SJSA1 (cell line): ENCODE data around the gene NAB2. TPM values are rescaled to one million over a fixed set of nuclear protein-coding genes. Genes with fewer than 3 reads are reported as not detected.
"Not testable (repeated sequence)": the region's sequence is repeated elsewhere in the genome, so short reads cannot be mapped to it uniquely, and the experiment has no call there.

Experiments
- DNase-seq, 2 experiments: peaks; one replicate each; pipeline ENCODE4 v3.0.0-alpha.2; 2015 to 2020; ENCODE audit warnings: low spot score in 2 of 2, low read depth in 1 of 2
- H3K27ac ChIP-seq: fragments of 250-450 bp; sonication (Bioruptor Pico); 2 replicates; pipeline ENCODE4 v1.5.1; 2020; ENCODE audit warnings: mild to moderate bottlenecking, moderate library complexity
- H3K27me3 ChIP-seq: fragments of 250-450 bp; sonication (Bioruptor Pico); replicated peaks from 2 replicates; pipeline ENCODE4 v1.5.1; 2020; ENCODE audit warnings: mild to moderate bottlenecking, moderate library complexity
- H3K36me3 ChIP-seq: fragments of 250-450 bp; sonication (Bioruptor Pico); 2 replicates; pipeline ENCODE4 v1.5.1; 2020; ENCODE audit warnings: mild to moderate bottlenecking
- H3K4me1 ChIP-seq: fragments of 250-450 bp; sonication (Bioruptor Pico); replicated peaks from 2 replicates; pipeline ENCODE4 v1.6.1; 2021; ENCODE audit warnings: mild to moderate bottlenecking
- H3K4me3 ChIP-seq: fragments of 250-450 bp; sonication (Bioruptor Pico); 2 replicates; pipeline ENCODE4 v1.5.1; 2020; ENCODE audit warnings: mild to moderate bottlenecking
- H3K9me3 ChIP-seq: fragments of 250-450 bp; sonication (Bioruptor Pico); replicated peaks from 2 replicates; pipeline ENCODE4 v1.5.1; 2020; ENCODE audit warnings: mild to moderate bottlenecking
- total RNA-seq: library from RNA; depleted of rRNA; stranded (reverse); fragments of >200 nt; shearing (Covaris generic); gene quantifications from 2 replicates; pipeline ENCODE4 v1.2.3, GENCODE V29; 2014

The NAB2 gene
- total RNA-seq, 1 experiment from 2014 or later: 21.6 TPM

- Histone ChIP-seq H3K4me3 (no peak overlapping the region), H3K4me1 (no peaks in the 10 kb centered on the region), H3K27me3 (peaks cover 2% of the 10 kb centered on the region; the same call in 1 of the 2 replicates), H3K36me3 (no peaks in the 10 kb centered on the region; the same call in 1 of the 2 replicates), H3K9me3 (no peaks in the 10 kb centered on the region), H3K27ac (no peak overlapping the region)
- DNase-seq: no peak
These were observed 37.9 kb upstream of the NAB2 start for GRCh38 chr12:57051011-57051410.

- DNase-seq, H3K27ac ChIP-seq, H3K4me3 ChIP-seq, H3K27me3 ChIP-seq, H3K9me3 ChIP-seq, H3K4me1 ChIP-seq: not testable (repeated sequence)
- peaks cover 13% of the 10 kb centered on the region for H3K36me3 ChIP-seq
These were observed 35.8 kb upstream of the NAB2 start for GRCh38 chr12:57053146-57053545.

- not testable (repeated sequence) for DNase-seq, H3K9me3 ChIP-seq, H3K4me1 ChIP-seq, H3K27ac ChIP-seq, H3K27me3 ChIP-seq, H3K4me3 ChIP-seq
- H3K36me3 ChIP-seq: peaks cover 20% of the 10 kb centered on the region
These were observed 35.0 kb upstream of the NAB2 start for GRCh38 chr12:57053901-57054300.

GRCh38 chr12:57055824-57056223 is 33.1 kb upstream of the NAB2 start:
- Histone ChIP-seq H3K27me3 (no peaks in the 10 kb centered on the region; the same call in 1 of the 2 replicates), H3K27ac (no peak overlapping the region), H3K4me3 (no peak overlapping the region), H3K4me1 (no peaks in the 10 kb centered on the region), H3K9me3 (no peaks in the 10 kb centered on the region), H3K36me3 (peaks cover 39% of the 10 kb centered on the region)
- no peak for DNase-seq

- H3K27ac ChIP-seq: no peak overlapping the region
- no peak overlapping the region for H3K4me3 ChIP-seq
- no peaks in the 10 kb centered on the region for H3K27me3 ChIP-seq
- DNase-seq: no peak
- peaks cover 46% of the 10 kb centered on the region for H3K36me3 ChIP-seq
- no peaks in the 10 kb centered on the region for H3K9me3 ChIP-seq
- no peaks in the 10 kb centered on the region for H3K4me1 ChIP-seq
These were observed 31.7 kb upstream of the NAB2 start for GRCh38 chr12:57057067-57057751.

GRCh38 chr12:57058454-57058853 is 30.5 kb upstream of the NAB2 start:
- Histone ChIP-seq H3K27ac (no peak overlapping the region), H3K4me1 (no peaks in the 10 kb centered on the region), H3K27me3 (no peaks in the 10 kb centered on the region), H3K4me3 (no peak overlapping the region), H3K36me3 (peaks cover 55% of the 10 kb centered on the region), H3K9me3 (no peaks in the 10 kb centered on the region)
- DNase-seq: no peak

GRCh38 chr12:57063991-57064685 is 24.8 kb upstream of the NAB2 start:
- H3K9me3 ChIP-seq: no peaks in the 10 kb centered on the region
- H3K27me3 ChIP-seq: no peaks in the 10 kb centered on the region
- DNase-seq: no peak
- peaks cover 70% of the 10 kb centered on the region for H3K36me3 ChIP-seq
- no peak overlapping the region for H3K4me3 ChIP-seq
- H3K27ac ChIP-seq: peak overlapping the region; percentile 42
- no peaks in the 10 kb centered on the region for H3K4me1 ChIP-seq

GRCh38 chr12:57066245-57066644 is 22.7 kb upstream of the NAB2 start:
- no peak overlapping the region for H3K27ac ChIP-seq
- DNase-seq: no peak

GRCh38 chr12:57069523-57069922 is 19.4 kb upstream of the NAB2 start:
- Histone ChIP-seq H3K27me3 (no peaks in the 10 kb centered on the region), H3K4me3 (no peak overlapping the region), H3K9me3 (no peaks in the 10 kb centered on the region), H3K27ac (no peak overlapping the region), H3K4me1 (no peaks in the 10 kb centered on the region), H3K36me3 (peaks cover 73% of the 10 kb centered on the region)
- DNase-seq: peak; percentile 44 to 64

More at GRCh38 chr12:57066245-57066644, 22.7 kb upstream of the NAB2 start:
- no peaks in the 10 kb centered on the region for H3K4me1 ChIP-seq
- H3K27me3 ChIP-seq: no peaks in the 10 kb centered on the region
- no peaks in the 10 kb centered on the region for H3K9me3 ChIP-seq
- peaks cover 73% of the 10 kb centered on the region for H3K36me3 ChIP-seq
- H3K4me3 ChIP-seq: no peak overlapping the region

- Histone ChIP-seq H3K4me3 (no peak overlapping the region), H3K36me3 (peaks cover 64% of the 10 kb centered on the region), H3K4me1 (no peaks in the 10 kb centered on the region), H3K9me3 (no peaks in the 10 kb centered on the region), H3K27me3 (no peaks in the 10 kb centered on the region), H3K27ac (no peak overlapping the region)
- DNase-seq: no peak
These were observed 16.3 kb upstream of the NAB2 start for GRCh38 chr12:57072661-57073060.

GRCh38 chr12:57073566-57074450 is 15.1 kb upstream of the NAB2 start:
- not testable (repeated sequence) for H3K4me3 ChIP-seq, H3K27me3 ChIP-seq, DNase-seq, H3K9me3 ChIP-seq, H3K4me1 ChIP-seq, H3K27ac ChIP-seq
- peaks cover 61% of the 10 kb centered on the region for H3K36me3 ChIP-seq

- Histone ChIP-seq H3K36me3 (peaks cover 23% of the 10 kb centered on the region), H3K27me3 (no peaks in the 10 kb centered on the region), H3K4me1 (peaks cover 8% of the 10 kb centered on the region; the same call in 1 of the 2 replicates), H3K27ac (peak within 1 kb of the TSS; percentile 94), H3K4me3 (peak within 1 kb of the TSS; percentile 74), H3K9me3 (no peaks in the 10 kb centered on the region)
- peak; percentile 99 to 100 for DNase-seq
These were observed 10.2 kb upstream of the NAB2 start, which contains the start of gene NEMP1 for GRCh38 chr12:57078519-57079404. TSS of gene NEMP1 (minus strand) at chr12:57078791. CDS start at chr12:57078745, 46 bp downstream.

- DNase-seq: no peak
- H3K4me1 ChIP-seq: peaks cover 8% of the 10 kb centered on the region; the same call in 1 of the 2 replicates
- no peaks in the 10 kb centered on the region for H3K9me3 ChIP-seq
- H3K27ac ChIP-seq: no peak overlapping the region
- H3K27me3 ChIP-seq: no peaks in the 10 kb centered on the region
- H3K4me3 ChIP-seq: no peak overlapping the region
- peaks cover 16% of the 10 kb centered on the region for H3K36me3 ChIP-seq
These were observed 9.1 kb upstream of the NAB2 start for GRCh38 chr12:57079821-57080220.
